ENCODE results near the gene USP9X.
"Not testable (repeated sequence)": the region's sequence is repeated elsewhere in the genome, so short reads cannot be mapped to it uniquely, and the experiment has no call there.

The USP9X gene

GRCh38 chrX:41097326-41097725 is 12.1 kb downstream of the USP9X start:
- H3K4me3 Mint-ChIP-seq = no peak overlapping the region

GRCh38 chrX:41100200-41100599 is 15.0 kb downstream of the USP9X start:
- Mint-ChIP-seq H3K27ac (no peak overlapping the region), H3K36me3 (ENCODE audit: low read depth) (peaks cover 19% of the 10 kb centered on the region), H3K9me3 (no peaks in the 10 kb centered on the region), H3K4me3 (no peak overlapping the region), H3K4me1 (ENCODE audit: low read depth) (peaks cover 66% of the 10 kb centered on the region), H3K27me3 (peaks cover 3% of the 10 kb centered on the region)
- no peak for DNase-seq

More at GRCh38 chrX:41097326-41097725, 12.1 kb downstream of the USP9X start:
- Mint-ChIP-seq H3K9me3 (no peaks in the 10 kb centered on the region), H3K4me1 (ENCODE audit: low read depth) (peaks cover 71% of the 10 kb centered on the region), H3K36me3 (ENCODE audit: low read depth) (peaks cover 36% of the 10 kb centered on the region), H3K27ac (peak overlapping the region; percentile 74), H3K27me3 (peaks cover 3% of the 10 kb centered on the region)
- DNase-seq = no peak

- H3K9me3 Mint-ChIP-seq = no peaks in the 10 kb centered on the region
- DNase-seq = no peak
- no peak overlapping the region for H3K27ac Mint-ChIP-seq
- H3K4me1 Mint-ChIP-seq (ENCODE audit: low read depth) = peaks cover 66% of the 10 kb centered on the region
- no peak overlapping the region for H3K4me3 Mint-ChIP-seq
- H3K27me3 Mint-ChIP-seq = no peaks in the 10 kb centered on the region
- H3K36me3 Mint-ChIP-seq (ENCODE audit: low read depth) = peaks cover 19% of the 10 kb centered on the region
These were observed 15.6 kb downstream of the USP9X start for GRCh38 chrX:41100819-41101218.

- DNase-seq = no peak
- Mint-ChIP-seq H3K27me3 (peaks cover 5% of the 10 kb centered on the region), H3K36me3 (ENCODE audit: low read depth) (peaks cover 12% of the 10 kb centered on the region), H3K4me3 (no peak overlapping the region), H3K27ac (no peak overlapping the region), H3K9me3 (peaks cover 5% of the 10 kb centered on the region), H3K4me1 (ENCODE audit: low read depth) (peaks cover 64% of the 10 kb centered on the region)
These were observed 19.8 kb downstream of the USP9X start for GRCh38 chrX:41105005-41105404.

GRCh38 chrX:41106257-41106656 is 21.0 kb downstream of the USP9X start:
- peaks cover 70% of the 10 kb centered on the region for H3K4me1 Mint-ChIP-seq (ENCODE audit: low read depth)
- H3K27ac Mint-ChIP-seq; H3K4me3 Mint-ChIP-seq; DNase-seq; H3K9me3 Mint-ChIP-seq; H3K27me3 Mint-ChIP-seq; H3K36me3 Mint-ChIP-seq (ENCODE audit: low read depth): not testable (repeated sequence)

- Mint-ChIP-seq H3K36me3 (ENCODE audit: low read depth) (peaks cover 6% of the 10 kb centered on the region), H3K27me3 (peaks cover 8% of the 10 kb centered on the region), H3K4me1 (ENCODE audit: low read depth) (peaks cover 78% of the 10 kb centered on the region), H3K27ac (peak overlapping the region; percentile 18), H3K9me3 (peaks cover 5% of the 10 kb centered on the region), H3K4me3 (no peak overlapping the region)
- DNase-seq = no peak
These were observed 22.8 kb downstream of the USP9X start for GRCh38 chrX:41108007-41108406.

- Mint-ChIP-seq H3K4me3 (no peak overlapping the region), H3K27ac (peak overlapping the region; percentile 18), H3K9me3 (peaks cover 5% of the 10 kb centered on the region), H3K27me3 (peaks cover 8% of the 10 kb centered on the region), H3K36me3 (ENCODE audit: low read depth) (peaks cover 6% of the 10 kb centered on the region), H3K4me1 (ENCODE audit: low read depth) (peaks cover 74% of the 10 kb centered on the region)
- DNase-seq = no peak
These were observed 23.4 kb downstream of the USP9X start for GRCh38 chrX:41108463-41109205.

- no peak for DNase-seq
- H3K27me3 Mint-ChIP-seq = peaks cover 11% of the 10 kb centered on the region
These were observed 25.8 kb downstream of the USP9X start for GRCh38 chrX:41110801-41111625.

GRCh38 chrX:41115104-41115425 is 29.8 kb downstream of the USP9X start:
- H3K4me3 Mint-ChIP-seq; H3K9me3 Mint-ChIP-seq; H3K36me3 Mint-ChIP-seq (ENCODE audit: low read depth); DNase-seq: not testable (repeated sequence)
- peaks cover 12% of the 10 kb centered on the region for H3K27me3 Mint-ChIP-seq
- peaks cover 82% of the 10 kb centered on the region for H3K4me1 Mint-ChIP-seq (ENCODE audit: low read depth)
- H3K27ac Mint-ChIP-seq = peak overlapping the region; percentile 44

More at GRCh38 chrX:41110801-41111625, 25.8 kb downstream of the USP9X start:
- Mint-ChIP-seq H3K9me3 (peaks cover 5% of the 10 kb centered on the region), H3K27ac (peak overlapping the region; percentile 87), H3K4me3 (no peak overlapping the region), H3K36me3 (ENCODE audit: low read depth) (peaks cover 6% of the 10 kb centered on the region), H3K4me1 (ENCODE audit: low read depth) (peaks cover 72% of the 10 kb centered on the region)

GRCh38 chrX:41116948-41117347 is 31.7 kb downstream of the USP9X start:
- DNase-seq = no peak

GRCh38 chrX:41118156-41118555 is 32.9 kb downstream of the USP9X start:
- peaks cover 84% of the 10 kb centered on the region for H3K4me1 Mint-ChIP-seq (ENCODE audit: low read depth)
- no peaks in the 10 kb centered on the region for H3K9me3 Mint-ChIP-seq
- H3K36me3 Mint-ChIP-seq (ENCODE audit: low read depth) = peaks cover 2% of the 10 kb centered on the region
- H3K27ac Mint-ChIP-seq = peak overlapping the region; percentile 79
- peaks cover 9% of the 10 kb centered on the region for H3K27me3 Mint-ChIP-seq
- peak overlapping the region; percentile 39 for H3K4me3 Mint-ChIP-seq
- DNase-seq = no peak

More at GRCh38 chrX:41116948-41117347, 31.7 kb downstream of the USP9X start:
- peaks cover 9% of the 10 kb centered on the region for H3K27me3 Mint-ChIP-seq
- peak overlapping the region; percentile 58 for H3K4me3 Mint-ChIP-seq
- H3K27ac Mint-ChIP-seq = peak overlapping the region; percentile 79
- H3K4me1 Mint-ChIP-seq (ENCODE audit: low read depth) = peaks cover 80% of the 10 kb centered on the region
- H3K36me3 Mint-ChIP-seq (ENCODE audit: low read depth) = peaks cover 2% of the 10 kb centered on the region
- H3K9me3 Mint-ChIP-seq = no peaks in the 10 kb centered on the region

- no peaks in the 10 kb centered on the region for H3K9me3 Mint-ChIP-seq
- peaks cover 18% of the 10 kb centered on the region for H3K36me3 Mint-ChIP-seq (ENCODE audit: low read depth)
- H3K27me3 Mint-ChIP-seq = peaks cover 9% of the 10 kb centered on the region
- peaks cover 78% of the 10 kb centered on the region for H3K4me1 Mint-ChIP-seq (ENCODE audit: low read depth)
- H3K4me3 Mint-ChIP-seq = peak overlapping the region; percentile 43
- H3K27ac Mint-ChIP-seq = peak overlapping the region; percentile 79
- no peak for DNase-seq
These were observed 34.6 kb downstream of the USP9X start for GRCh38 chrX:41119803-41120202.

- H3K4me1 Mint-ChIP-seq (ENCODE audit: low read depth) = peaks cover 71% of the 10 kb centered on the region
- H3K27me3 Mint-ChIP-seq = peaks cover 6% of the 10 kb centered on the region
- H3K4me3 Mint-ChIP-seq = no peak overlapping the region
- DNase-seq = no peak
- no peaks in the 10 kb centered on the region for H3K9me3 Mint-ChIP-seq
- H3K27ac Mint-ChIP-seq = peak overlapping the region; percentile 55
- H3K36me3 Mint-ChIP-seq (ENCODE audit: low read depth) = peaks cover 35% of the 10 kb centered on the region
These were observed 36.5 kb downstream of the USP9X start for GRCh38 chrX:41121766-41122165.

GRCh38 chrX:41122664-41123257 is 37.5 kb downstream of the USP9X start:
- no peak for DNase-seq
- Mint-ChIP-seq H3K4me1 (ENCODE audit: low read depth) (peaks cover 71% of the 10 kb centered on the region), H3K27me3 (peaks cover 6% of the 10 kb centered on the region), H3K9me3 (no peaks in the 10 kb centered on the region), H3K27ac (peak overlapping the region; percentile 55), H3K36me3 (ENCODE audit: low read depth) (peaks cover 35% of the 10 kb centered on the region), H3K4me3 (no peak overlapping the region)
